Globus pallidus (tissue), 1 donor: ENCODE data around the gene PTH2.

ENCODE experiments used
- DNase-seq: peaks from one replicate; pipeline ENCODE4 v3.0.0-alpha.2; 2015; ENCODE audit warnings: low spot score

Gene PTH2

GRCh38 chr19:49430678-49431329 lies 7.6 kb upstream of the PTH2 start:
- DNase-seq = no peak

GRCh38 chr19:49430172-49430677 lies 7.0 kb upstream of the PTH2 start:
- DNase-seq = no peak

DNA sequence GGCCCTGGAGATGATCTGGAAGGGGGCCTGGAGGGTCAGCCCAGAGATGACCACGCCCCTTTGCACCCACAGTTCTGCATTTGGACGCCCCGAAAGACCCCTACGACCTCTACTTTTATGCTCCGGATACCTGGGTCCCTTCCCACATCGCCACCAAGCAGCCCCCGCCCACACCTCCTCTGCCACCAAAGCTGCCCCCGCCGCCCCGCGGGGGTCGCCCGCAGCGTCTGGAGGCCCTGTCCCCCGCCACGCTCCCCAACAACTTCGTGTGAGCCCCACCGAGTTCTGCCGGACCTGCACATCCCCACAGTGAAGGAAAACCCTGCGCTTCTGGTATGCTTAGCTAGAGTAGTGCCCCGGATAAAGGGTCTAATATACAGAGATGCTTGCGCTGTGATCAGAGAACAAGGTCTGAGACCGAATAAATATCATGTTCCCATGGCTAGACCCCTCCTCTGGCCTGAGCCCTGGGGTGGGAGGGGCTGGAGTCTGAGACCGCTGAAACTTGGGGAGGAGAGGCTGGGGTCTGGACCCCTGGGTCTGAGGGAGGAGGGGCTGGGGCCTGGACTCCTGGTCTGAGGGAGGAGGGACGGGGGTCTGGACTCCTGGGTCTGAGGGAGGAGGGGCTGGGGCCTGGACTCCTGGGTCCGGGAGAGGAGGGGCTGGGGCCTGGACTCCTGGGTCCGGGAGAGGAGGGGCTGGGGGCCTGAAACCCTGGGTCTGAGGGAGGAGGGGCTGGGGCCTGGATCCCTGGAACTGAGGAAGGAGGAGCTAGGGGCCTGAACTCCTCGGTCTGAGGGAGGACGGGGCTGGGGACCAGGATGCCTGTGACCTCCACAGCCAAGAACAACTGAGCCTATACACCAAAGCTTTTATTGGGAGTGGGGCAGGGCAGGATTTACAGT lies 5.6 kb upstream of the PTH2 start:
- DNase-seq = no peak

DNA sequence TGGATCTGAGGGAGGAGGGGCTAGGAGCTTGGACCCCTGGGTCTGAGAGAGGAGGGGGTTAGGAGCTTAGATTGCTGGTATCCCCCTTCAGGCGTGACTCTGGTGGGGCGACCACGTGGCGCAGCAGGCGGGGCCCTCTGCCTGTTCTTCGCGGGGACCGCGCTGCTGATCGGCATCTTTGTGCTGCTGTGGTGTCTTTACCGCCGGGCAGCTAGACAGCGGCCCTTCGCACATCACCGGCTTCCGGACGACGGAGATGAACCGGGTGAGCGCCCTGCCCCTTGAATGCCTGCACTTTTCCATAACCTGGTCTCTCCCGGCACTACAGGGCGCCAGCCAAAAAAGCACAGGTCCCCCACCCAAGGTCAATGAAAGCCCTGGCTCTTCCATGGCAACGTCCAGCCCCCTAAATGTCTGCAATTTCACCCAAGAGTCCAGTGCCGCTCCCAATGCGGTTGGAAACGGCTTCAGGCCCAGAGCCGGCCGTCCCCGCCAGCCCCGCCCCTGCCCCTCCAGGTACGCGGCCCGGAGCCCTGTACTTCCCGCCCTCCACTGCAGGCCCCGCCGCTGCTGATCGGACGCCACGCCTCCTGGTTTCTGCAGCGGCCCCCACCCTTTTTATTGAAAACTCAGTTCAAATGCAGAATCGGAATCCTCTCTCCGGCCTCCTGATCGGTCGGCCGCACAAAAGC lies 4.8 kb upstream of the PTH2 start:
- DNase-seq = no peak

- no peak for DNase-seq
Observed at GRCh38 chr19:49427339-49427738, 4.1 kb upstream of the PTH2 start.

DNA sequence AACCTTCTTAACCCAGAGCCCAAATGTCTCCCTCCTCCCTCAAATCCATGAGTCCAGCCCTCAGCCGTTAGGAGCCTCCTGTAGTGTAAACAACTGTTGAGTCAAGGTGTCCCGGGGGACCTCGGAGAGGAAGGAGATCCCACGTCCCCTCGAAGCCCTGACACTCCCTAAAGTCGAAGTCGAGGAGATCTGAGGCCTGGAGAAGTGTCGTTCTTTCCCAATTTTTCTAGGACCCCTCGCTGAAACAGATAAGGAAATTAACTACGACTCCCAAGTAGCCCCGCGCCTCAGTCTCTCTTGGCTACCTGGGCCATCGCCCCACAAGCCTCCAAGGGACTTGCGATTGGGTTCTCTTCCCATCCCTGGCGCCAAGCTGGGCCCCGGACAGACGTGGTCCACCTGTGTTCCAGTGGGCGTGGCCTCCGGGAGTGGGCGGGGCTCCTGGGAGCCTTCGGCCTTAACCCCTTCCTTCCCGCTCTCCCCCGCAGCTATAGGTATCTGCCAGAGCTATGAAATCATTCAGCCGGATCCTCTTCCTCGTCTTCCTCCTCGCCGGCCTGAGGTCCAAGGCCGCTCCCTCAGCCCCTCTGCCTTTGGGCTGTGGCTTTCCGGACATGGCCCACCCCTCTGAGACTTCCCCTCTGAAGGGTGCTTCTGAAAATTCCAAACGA lies 2.8 kb upstream of the PTH2 start:
- no peak for DNase-seq

- no peak for DNase-seq
Observed at GRCh38 chr19:49425178-49425577, 1.9 kb upstream of the PTH2 start, which contains the start of gene GFY. GFY (plus strand) TSS chr19:49425388; CDS start chr19:49426431, 1,043 bp downstream.

- no peak for DNase-seq
Observed at GRCh38 chr19:49423985-49424303, 703 bp upstream of the PTH2 start.

- no peak for DNase-seq
Observed at GRCh38 chr19:49422407-49423070, 702 bp downstream of the PTH2 start.

- no peak for DNase-seq
Observed at GRCh38 chr19:49421878-49422202, 1.4 kb downstream of the PTH2 start.

- no peak for DNase-seq
Observed at GRCh38 chr19:49421039-49421877, 2.0 kb downstream of the PTH2 start.

- no peak for DNase-seq
Observed at GRCh38 chr19:49420227-49420626, 3.0 kb downstream of the PTH2 start.

GRCh38 chr19:49419173-49419572 lies 4.1 kb downstream of the PTH2 start:
- no peak for DNase-seq

- DNase-seq = no peak
Observed at GRCh38 chr19:49418511-49418910, 4.7 kb downstream of the PTH2 start.

- no peak for DNase-seq
Observed at GRCh38 chr19:49417088-49417487, 6.2 kb downstream of the PTH2 start.

DNA sequence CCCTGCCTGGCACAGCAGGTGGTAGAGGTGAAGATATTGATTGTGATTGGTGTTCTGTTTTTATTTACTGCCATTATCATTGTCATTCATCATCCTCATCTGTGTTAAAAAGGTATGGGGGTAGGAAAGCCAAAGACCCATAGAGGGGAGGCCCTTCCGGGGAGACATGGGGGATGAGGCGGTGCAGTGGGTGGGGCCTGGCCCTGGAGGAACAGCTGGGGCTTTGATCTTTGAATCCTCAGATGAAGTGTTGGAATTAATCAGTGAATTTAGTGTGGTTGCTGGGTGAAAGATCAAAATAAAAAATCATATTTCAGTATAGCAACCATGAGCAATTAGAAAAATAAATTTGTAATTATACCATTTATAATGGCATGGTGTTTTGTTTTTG lies 7.4 kb downstream of the PTH2 start:
- no peak for DNase-seq

GRCh38 chr19:49415102-49415809 lies 8.0 kb downstream of the PTH2 start:
- DNase-seq = no peak

GRCh38 chr19:49414256-49414655 lies 9.0 kb downstream of the PTH2 start:
- no peak for DNase-seq

DNA sequence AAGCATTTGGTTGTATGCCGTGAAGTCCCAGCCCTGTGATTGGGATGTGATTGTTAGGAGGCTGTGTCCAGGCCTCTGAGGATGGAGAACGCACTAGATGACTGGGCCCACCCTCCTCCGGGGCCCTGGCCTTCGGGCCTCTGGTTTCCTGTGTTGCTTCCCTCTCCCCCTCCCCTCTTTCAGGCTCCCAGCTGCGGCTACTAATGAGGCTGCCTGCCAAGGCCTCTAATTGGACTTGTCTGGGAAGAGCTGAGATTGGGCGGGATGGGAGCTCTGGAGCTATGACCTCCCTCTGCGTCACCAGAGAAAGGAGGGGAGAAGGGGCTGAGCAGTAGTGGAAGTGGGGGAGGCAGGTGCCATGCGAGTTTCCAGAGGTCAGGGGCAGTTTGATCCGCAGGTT lies 9.9 kb downstream of the PTH2 start:
- DNase-seq = no peak

GRCh38 chr19:49411681-49412326 lies 11.4 kb downstream of the PTH2 start:
- DNase-seq = no peak
